Activated B cell treated with CpG ODN at 0.5 μM for 24 hours (primary cell): ENCODE results near the gene SLC66A1. TPM values are rescaled to one million over a fixed set of nuclear protein-coding genes. Genes with fewer than 3 reads are reported as not detected.

Source experiments
- ATAC-seq: fragments of 200-7000 bp; cut with Tn5 transposase; one replicate; pipeline ENCODE4 v1.10.0; 2021; ENCODE audit warnings: low read depth, mild to moderate bottlenecking, moderate library complexity
- CTCF ChIA-PET: fragments of 350-600 bp; sonication (Branson Sonifier 250); formaldehyde crosslinking; loops from one replicate; lab custom pipeline; 2021; ENCODE audit warnings: antibody characterized with exemption; lab: Charles Lee
- POLR2A ChIA-PET: fragments of 350-600 bp; sonication (Branson Sonifier 250); formaldehyde crosslinking; loops from one replicate; lab custom pipeline; 2021; ENCODE audit warnings: antibody characterized with exemption; lab: Charles Lee
- DNase-seq: peaks from one replicate; pipeline ENCODE4 v3.0.0; 2022
- H3K27ac Mint-ChIP-seq: one replicate; pipeline ENCODE4 v1.8.0; 2020; ENCODE audit warnings: mixed read lengths
- H3K27me3 Mint-ChIP-seq: one replicate; pipeline ENCODE4 v1.8.0; 2021; ENCODE audit warnings: mixed read lengths
- H3K36me3 Mint-ChIP-seq: one replicate; pipeline ENCODE4 v1.8.0; 2021; ENCODE audit warnings: low read depth, mixed read lengths
- H3K4me1 Mint-ChIP-seq: one replicate; pipeline ENCODE4 v1.8.0; 2021; ENCODE audit warnings: mixed read lengths
- H3K4me3 Mint-ChIP-seq: one replicate; pipeline ENCODE4 v1.8.0; 2020; ENCODE audit warnings: mild to moderate bottlenecking, mixed read lengths
- H3K9me3 Mint-ChIP-seq: one replicate; pipeline ENCODE4 v1.8.0; 2020; ENCODE audit warnings: mixed read lengths
- intact Hi-C: fragments of 100-400 bp; cut with micrococcal nuclease; formaldehyde crosslinking; loops from one replicate; pipeline ENCODE4 v1.15.1; 2024
- total RNA-seq: library from RNA; stranded (reverse); gene quantifications from 2 replicates; pipeline ENCODE4 v1.2.3, GENCODE V29; 2022
- TF ChIP-seq, protein P1 (sequence below): fragments of 200-600 bp; IDR thresholded peaks from one replicate; pipeline ENCODE4 v1.8.0; 2022; ENCODE audit warnings: antibody characterized with exemption, mild to moderate bottlenecking

Gene SLC66A1
- total RNA-seq, 1 donor from 2014 or later = 11.9 TPM

DNA sequence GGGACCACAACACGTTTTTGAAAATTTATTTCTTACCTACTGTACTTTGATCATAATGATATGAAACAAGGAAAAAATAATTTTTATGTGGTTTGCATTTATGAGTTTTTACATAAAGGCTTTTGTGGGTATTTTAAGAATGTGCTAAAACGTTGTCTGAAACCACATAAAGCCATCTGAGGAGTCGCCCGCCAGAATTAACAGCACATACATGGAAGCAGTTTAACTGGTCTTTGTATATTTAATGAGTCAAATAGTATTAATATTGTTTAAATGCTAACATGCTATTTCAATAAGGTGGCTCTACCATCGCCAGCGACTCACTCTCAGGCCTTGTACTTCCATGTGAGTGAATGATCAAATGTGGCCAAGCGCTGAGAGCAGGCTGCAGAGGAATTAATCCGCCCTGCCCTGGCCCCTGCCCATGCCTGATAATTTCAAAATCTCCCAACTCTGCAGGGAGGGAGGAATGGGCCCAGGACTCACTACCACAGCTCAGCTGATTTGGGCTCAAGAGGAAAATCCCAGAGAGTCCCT is 49.6 kb downstream of the SLC66A1 start:
- Mint-ChIP-seq H3K36me3 (peaks cover 61% of the 10 kb centered on the region), H3K4me1 (peaks cover 13% of the 10 kb centered on the region), H3K4me3 (no peak overlapping the region), H3K27me3 (no peaks in the 10 kb centered on the region), H3K9me3 (no peaks in the 10 kb centered on the region), H3K27ac (no peak overlapping the region)
- ATAC-seq (no peak), DNase-seq (no peak)
- intact Hi-C loops = no loop called here
- CTCF ChIA-PET = no interaction called here
- POLR2A ChIA-PET = no interaction called here
- TF ChIP-seq, protein P1, sequence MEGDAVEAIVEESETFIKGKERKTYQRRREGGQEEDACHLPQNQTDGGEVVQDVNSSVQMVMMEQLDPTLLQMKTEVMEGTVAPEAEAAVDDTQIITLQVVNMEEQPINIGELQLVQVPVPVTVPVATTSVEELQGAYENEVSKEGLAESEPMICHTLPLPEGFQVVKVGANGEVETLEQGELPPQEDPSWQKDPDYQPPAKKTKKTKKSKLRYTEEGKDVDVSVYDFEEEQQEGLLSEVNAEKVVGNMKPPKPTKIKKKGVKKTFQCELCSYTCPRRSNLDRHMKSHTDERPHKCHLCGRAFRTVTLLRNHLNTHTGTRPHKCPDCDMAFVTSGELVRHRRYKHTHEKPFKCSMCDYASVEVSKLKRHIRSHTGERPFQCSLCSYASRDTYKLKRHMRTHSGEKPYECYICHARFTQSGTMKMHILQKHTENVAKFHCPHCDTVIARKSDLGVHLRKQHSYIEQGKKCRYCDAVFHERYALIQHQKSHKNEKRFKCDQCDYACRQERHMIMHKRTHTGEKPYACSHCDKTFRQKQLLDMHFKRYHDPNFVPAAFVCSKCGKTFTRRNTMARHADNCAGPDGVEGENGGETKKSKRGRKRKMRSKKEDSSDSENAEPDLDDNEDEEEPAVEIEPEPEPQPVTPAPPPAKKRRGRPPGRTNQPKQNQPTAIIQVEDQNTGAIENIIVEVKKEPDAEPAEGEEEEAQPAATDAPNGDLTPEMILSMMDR = no peak

DNA sequence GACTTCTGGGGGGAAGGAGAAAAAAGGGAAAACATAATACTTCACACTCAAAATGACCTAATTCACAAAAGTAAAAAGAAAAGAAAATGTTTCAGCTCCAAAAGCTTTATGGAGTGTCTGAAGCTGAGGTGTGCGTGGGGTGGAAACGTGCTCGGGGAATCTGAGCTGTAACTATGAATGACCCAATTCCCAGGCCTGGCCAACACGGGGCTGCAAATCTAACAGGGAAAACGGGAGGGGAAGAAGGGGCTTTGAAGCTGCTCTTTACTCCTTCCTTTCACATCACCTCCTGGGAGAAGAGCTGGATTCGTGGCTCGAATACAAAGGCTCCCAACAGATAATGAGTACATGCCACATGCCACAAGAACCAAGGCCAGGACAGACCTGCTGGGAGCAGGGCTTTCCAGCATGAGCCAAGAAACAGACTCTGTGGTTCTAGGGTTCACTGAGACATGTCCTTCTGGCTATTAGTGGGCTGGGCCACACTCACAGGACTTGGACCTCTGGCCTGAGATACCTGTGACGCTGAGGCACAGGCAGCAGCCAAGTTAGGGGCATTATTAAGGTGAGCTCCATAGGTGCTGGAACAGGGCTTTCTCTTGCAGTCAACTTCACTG is 51.5 kb downstream of the SLC66A1 start:
- H3K27ac Mint-ChIP-seq = no peak overlapping the region
- H3K9me3 Mint-ChIP-seq = no peaks in the 10 kb centered on the region
- H3K27me3 Mint-ChIP-seq = no peaks in the 10 kb centered on the region
- H3K4me3 Mint-ChIP-seq = no peak overlapping the region
- TF ChIP-seq, protein P1 = no peak
- peaks cover 13% of the 10 kb centered on the region for H3K4me1 Mint-ChIP-seq
- POLR2A ChIA-PET = no interaction called here
- DNase-seq (no peak), ATAC-seq (no peak)
- peaks cover 52% of the 10 kb centered on the region for H3K36me3 Mint-ChIP-seq
- CTCF ChIA-PET = interaction anchor here (0.8 to 1.3 kb wide), 2 partner anchors 27 to 218 kb away, joined by 3 read pairs; no protein-coding TSS in a partner anchor
- intact Hi-C loops = no loop called here

DNA sequence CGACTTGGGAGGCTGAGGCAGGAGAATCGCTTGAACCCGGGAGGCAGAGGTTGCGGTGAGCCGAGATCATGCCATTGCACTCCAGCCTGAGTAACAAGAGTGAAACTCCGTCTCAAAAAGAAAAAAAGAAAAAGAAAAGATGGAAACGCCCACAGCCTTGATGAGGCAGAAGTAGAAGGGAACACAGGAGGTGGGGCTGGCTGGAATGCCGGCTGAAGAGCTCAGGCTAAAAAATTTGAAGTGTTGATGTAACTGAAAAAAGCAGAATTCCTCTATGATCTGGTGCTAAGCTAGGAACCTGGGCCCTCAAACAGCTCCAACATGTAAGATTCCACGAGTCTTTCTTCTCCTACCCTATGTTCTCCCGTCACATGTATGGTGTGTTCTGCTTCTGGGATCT is 53.6 kb downstream of the SLC66A1 start:
- Mint-ChIP-seq H3K4me3 (no peak overlapping the region), H3K27ac (no peak overlapping the region), H3K4me1 (peaks cover 6% of the 10 kb centered on the region), H3K9me3 (no peaks in the 10 kb centered on the region), H3K36me3 (peaks cover 56% of the 10 kb centered on the region), H3K27me3 (no peaks in the 10 kb centered on the region)
- intact Hi-C loops = no loop called here
- ATAC-seq = no peak
- no peak for DNase-seq
- POLR2A ChIA-PET = no interaction called here
- CTCF ChIA-PET = no interaction called here
- TF ChIP-seq, protein P1 = no peak

DNA sequence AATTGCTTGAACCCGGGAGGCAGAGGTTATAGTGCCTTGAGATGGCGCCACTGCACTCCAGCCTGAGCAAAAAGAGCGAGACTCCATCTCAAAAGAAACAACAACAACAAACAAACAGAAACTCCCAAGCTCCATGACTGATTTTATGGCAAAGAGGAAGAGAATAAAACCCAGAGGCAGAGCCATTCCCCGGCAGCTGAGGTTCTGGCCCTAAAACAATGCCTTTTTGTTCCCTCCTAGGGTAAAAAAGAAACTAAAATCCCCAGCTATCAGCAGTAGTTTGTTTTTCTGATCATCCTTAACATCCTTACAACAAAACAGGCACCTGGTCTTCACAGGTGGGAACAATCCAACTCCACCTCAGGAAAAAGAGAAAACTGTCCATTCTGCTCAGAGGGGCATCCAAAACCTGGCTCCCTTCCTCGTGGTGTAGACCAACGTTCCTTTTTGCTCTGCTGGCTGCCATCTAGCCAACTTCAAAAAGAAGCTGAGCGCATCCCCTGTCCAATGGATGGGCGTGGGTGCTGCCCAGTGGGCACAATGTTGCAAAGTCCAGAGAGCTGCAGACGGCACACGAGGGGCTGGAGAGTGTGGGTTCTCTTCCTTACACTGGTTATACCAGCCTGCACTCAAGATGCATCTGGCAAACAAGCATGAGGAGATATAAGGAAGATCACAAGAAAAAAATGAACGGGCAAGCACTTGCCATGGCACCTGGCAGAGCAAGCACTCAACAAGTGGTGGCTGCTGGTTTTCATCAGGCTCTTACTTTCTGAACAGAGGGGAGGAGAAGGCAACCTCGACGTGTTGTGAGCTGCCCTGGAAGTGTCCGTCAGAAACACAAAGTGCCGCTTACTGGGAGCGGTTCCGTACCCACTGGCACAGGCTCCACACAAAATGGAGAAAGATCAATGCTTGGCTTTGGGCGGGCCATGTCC is 54.7 kb downstream of the SLC66A1 start:
- Mint-ChIP-seq H3K27me3 (no peaks in the 10 kb centered on the region), H3K36me3 (peaks cover 59% of the 10 kb centered on the region), H3K27ac (no peak overlapping the region), H3K9me3 (no peaks in the 10 kb centered on the region), H3K4me3 (no peak overlapping the region), H3K4me1 (no peaks in the 10 kb centered on the region)
- ChIA-PET CTCF (interaction anchor here (1.4 kb wide), 1 partner anchor 294 kb away, joined by 3 read pairs; no protein-coding TSS in a partner anchor), POLR2A (no interaction called here)
- intact Hi-C loops = no loop called here
- TF ChIP-seq, protein P1 = no peak
- DNase-seq (no peak), ATAC-seq (no peak)

DNA sequence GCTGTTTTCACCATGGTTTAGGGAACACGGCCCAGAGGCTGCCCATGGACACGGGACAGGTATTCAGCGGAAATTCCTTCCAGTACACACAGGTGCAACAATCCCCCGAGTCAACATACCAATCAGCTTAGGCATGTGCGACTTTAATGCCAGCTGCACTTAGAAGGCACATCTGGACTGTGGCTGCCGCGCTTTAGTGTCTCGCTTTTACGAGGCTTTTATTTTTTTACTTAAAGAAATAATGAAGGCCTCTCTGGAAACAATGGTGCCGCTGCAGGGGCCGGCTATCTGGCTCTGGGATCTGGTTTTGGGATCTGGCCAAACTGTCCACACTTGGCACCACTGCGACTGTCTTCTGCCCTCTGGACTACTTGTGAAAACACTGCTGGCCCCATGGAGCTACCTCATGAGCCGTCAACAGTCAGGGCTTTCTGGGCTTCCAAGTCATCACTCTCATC is 55.5 kb downstream of the SLC66A1 start:
- DNase-seq (no peak), ATAC-seq (no peak)
- H3K36me3 Mint-ChIP-seq = peaks cover 61% of the 10 kb centered on the region
- no peaks in the 10 kb centered on the region for H3K9me3 Mint-ChIP-seq
- ChIA-PET POLR2A (no interaction called here), CTCF (interaction anchor here (1.4 kb wide), 1 partner anchor 293 kb away, joined by 3 read pairs; no protein-coding TSS in a partner anchor)
- TF ChIP-seq, protein P1 = no peak
- H3K4me1 Mint-ChIP-seq = no peaks in the 10 kb centered on the region
- no peaks in the 10 kb centered on the region for H3K27me3 Mint-ChIP-seq
- H3K4me3 Mint-ChIP-seq = no peak overlapping the region
- H3K27ac Mint-ChIP-seq = no peak overlapping the region
- intact Hi-C loops = no loop called here
